Femur (tissue), 1 donor: Measurements from ENCODE around the gene LYSMD1.
A peak's percentile ranks its signal among the peaks of the same experiment; 100 is the strongest.
"Not testable (repeated sequence)": the region's sequence is repeated elsewhere in the genome, so short reads cannot be mapped to it uniquely, and the experiment has no call there.

Source experiments
- DNase-seq: peaks from one replicate; pipeline ENCODE4 v3.0.0-alpha.2; 2017

The LYSMD1 gene

GRCh38 chr1:151165738-151166504 is at the start of gene LYSMD1, which contains the start of gene SCNM1:
TSS of gene LYSMD1 (minus strand) at chr1:151165902. CDS start at chr1:151165258, 644 bp downstream.
TSS of gene SCNM1 (plus strand) at chr1:151166144. CDS start at chr1:151166153, 9 bp downstream.
- DNase-seq = peak; percentile 99

GRCh38 chr1:151213560-151213959 is 47.9 kb upstream of the LYSMD1 start:
- no peak for DNase-seq

- no peak for DNase-seq
These were observed 46.4 kb upstream of the LYSMD1 start for GRCh38 chr1:151211972-151212705.

GRCh38 chr1:151210830-151211229 is 45.1 kb upstream of the LYSMD1 start:
- DNase-seq = no peak

GRCh38 chr1:151205381-151205965 is 39.8 kb upstream of the LYSMD1 start:
- not testable (repeated sequence) for DNase-seq

- peak; percentile 36 for DNase-seq
These were observed 34.3 kb upstream of the LYSMD1 start for GRCh38 chr1:151199873-151200581.

GRCh38 chr1:151198254-151199127 is 32.8 kb upstream of the LYSMD1 start, which contains the start of gene PIP5K1A:
TSS of gene PIP5K1A (plus strand) at chr1:151198552. CDS start at chr1:151198997, 445 bp downstream.
- DNase-seq = peak; percentile 99

- no peak for DNase-seq
These were observed 32.2 kb upstream of the LYSMD1 start for GRCh38 chr1:151197863-151198253.

GRCh38 chr1:151196292-151196800 is 30.6 kb upstream of the LYSMD1 start:
- peak; percentile 64 for DNase-seq

GRCh38 chr1:151194894-151195594 is 29.3 kb upstream of the LYSMD1 start:
- not testable (repeated sequence) for DNase-seq

- DNase-seq = no peak
These were observed 28.2 kb upstream of the LYSMD1 start for GRCh38 chr1:151193856-151194255.

GRCh38 chr1:151193304-151193703 is 27.6 kb upstream of the LYSMD1 start:
- DNase-seq = no peak

- DNase-seq = no peak
These were observed 26.3 kb upstream of the LYSMD1 start for GRCh38 chr1:151192047-151192446.

GRCh38 chr1:151189637-151190445 is 24.1 kb upstream of the LYSMD1 start, which contains the start of gene VPS72:
TSS of gene VPS72 (minus strand) at chr1:151190197. CDS start at chr1:151190121, 76 bp downstream.
- DNase-seq = peak; percentile 93

- not testable (repeated sequence) for DNase-seq
These were observed 23.0 kb upstream of the LYSMD1 start for GRCh38 chr1:151188667-151189066.

- no peak for DNase-seq
These were observed 21.5 kb upstream of the LYSMD1 start for GRCh38 chr1:151187205-151187604.

- DNase-seq = no peak
These were observed 18.5 kb upstream of the LYSMD1 start for GRCh38 chr1:151184211-151184610.

- DNase-seq = no peak
These were observed 10.9 kb upstream of the LYSMD1 start for GRCh38 chr1:151176514-151177045.

GRCh38 chr1:151175863-151176262 is 10.2 kb upstream of the LYSMD1 start, which contains the start of gene TMOD4:
TSS of gene TMOD4 (minus strand) at chr1:151175981. CDS start at chr1:151174875, 1,106 bp downstream.
- no peak for DNase-seq
